HL-60 (cell line): ENCODE data around the gene FARSB.
A peak's percentile ranks its signal among the peaks of the same experiment; 100 is the strongest.

Experiments used
- CTCF ChIP-seq: IDR thresholded peaks from one replicate; pipeline ENCODE4 v1.5.1; 2011; ENCODE audit warnings: low read length, control low read depth, inconsistent platforms; ENCODE audit not compliant: insufficient read depth
- POLR2AphosphoS5 ChIP-seq: IDR thresholded peaks from 2 replicates; pipeline ENCODE4 v1.6.1; 2012; ENCODE audit warnings: low read depth
- SPI1 ChIP-seq: IDR thresholded peaks from 2 replicates; pipeline ENCODE4 v1.6.1; 2012; ENCODE audit warnings: low read depth, mild to moderate bottlenecking, borderline replicate concordance

- TF ChIP-seq CTCF, result peak; percentile 99
- TF ChIP-seq SPI1, result no peak; the same call in 1 of the 2 replicates
- no peak for TF ChIP-seq POLR2AphosphoS5
These were observed 34.8 kb upstream of the FARSB start for GRCh38 chr2:222690564-222691200.
